NB4 (cell line): ENCODE data around the gene OR6K3.

Experiments
- CTCF ChIP-seq: IDR thresholded peaks from one replicate; pipeline ENCODE4 v1.5.1; 2012; ENCODE audit warnings: low read depth, low read length
- POLR2A ChIP-seq: IDR thresholded peaks from 2 replicates; pipeline ENCODE4 v1.6.1; 2011; ENCODE audit warnings: mild to moderate bottlenecking; ENCODE audit not compliant: insufficient read length; ENCODE audit errors: extremely low read depth

DNA sequence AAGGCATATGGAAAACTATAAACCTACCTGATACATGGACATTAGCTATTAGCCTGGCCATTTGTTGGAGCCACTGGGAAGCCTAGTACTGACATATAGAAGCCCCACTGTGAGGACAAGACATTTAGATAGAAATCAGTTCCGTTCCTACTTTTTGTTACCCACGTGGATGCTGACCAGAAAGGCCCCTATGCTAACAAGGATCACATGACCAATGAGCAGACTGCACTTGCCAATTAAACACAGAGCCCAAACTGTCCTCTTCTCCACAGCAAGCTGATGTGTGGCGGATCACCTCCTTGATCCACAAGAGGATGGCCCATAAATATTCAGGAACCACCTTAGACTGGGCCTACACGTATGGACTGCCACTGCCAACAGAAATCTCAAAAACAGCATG, 11.2 kb upstream of the OR6K3 start:
- TF ChIP-seq POLR2A = no peak
- no peak for TF ChIP-seq CTCF
